ENCODE results near the gene CST7.

GRCh38 chr20:24981282-24981681 lies 32.2 kb downstream of the CST7 start:
- no peak for TF ChIP-seq CBX8 (IDR thresholded peaks at IDR 0.05)
- TF ChIP-seq SREBF2 (IDR thresholded peaks at IDR 0.05) = no peak
- TF ChIP-seq POLR2A (IDR thresholded peaks at IDR 0.05; ENCODE audit: low read length) = no peak
- TF ChIP-seq GATA3 (IDR thresholded peaks at IDR 0.05; ENCODE audit: borderline replicate concordance) = no peak
- TF ChIP-seq CTCF (IDR thresholded peaks at IDR 0.05) = no peak
